Measurements from ENCODE around the gene IVNS1ABP. TPM values are rescaled to one million over a fixed set of nuclear protein-coding genes. Genes with fewer than 3 reads are reported as not detected.

IVNS1ABP gene
- total RNA-seq, 4 donors from 2014 or later = 19.8 to 51.2 (median 30.5) TPM

GRCh38 chr1:185280589-185280988, 36.5 kb downstream of the IVNS1ABP start:
- H3K4me1 ChIP-seq = peaks cover 0 to 14% (median 8%) of the 10 kb centered on the region in 4 donors
- no peak overlapping the region for H3K27ac ChIP-seq (replicated peaks in 1 of 4)
- H3K36me3 ChIP-seq = peaks cover 0 to 21% (median 6%) of the 10 kb centered on the region in 4 donors
- WGBS = 100% methylated on average over 1 of the region's 2 CpGs
- no peak overlapping the region for H3K4me3 ChIP-seq
- TF ChIP-seq POLR2A (IDR thresholded peaks at IDR 0.05; ENCODE audit: low read depth) (no peak), EP300 (IDR thresholded peaks at IDR 0.05) (no peak), POLR2AphosphoS5 (IDR thresholded peaks at IDR 0.05) (no peak)
- TF ChIP-seq, protein P1, sequence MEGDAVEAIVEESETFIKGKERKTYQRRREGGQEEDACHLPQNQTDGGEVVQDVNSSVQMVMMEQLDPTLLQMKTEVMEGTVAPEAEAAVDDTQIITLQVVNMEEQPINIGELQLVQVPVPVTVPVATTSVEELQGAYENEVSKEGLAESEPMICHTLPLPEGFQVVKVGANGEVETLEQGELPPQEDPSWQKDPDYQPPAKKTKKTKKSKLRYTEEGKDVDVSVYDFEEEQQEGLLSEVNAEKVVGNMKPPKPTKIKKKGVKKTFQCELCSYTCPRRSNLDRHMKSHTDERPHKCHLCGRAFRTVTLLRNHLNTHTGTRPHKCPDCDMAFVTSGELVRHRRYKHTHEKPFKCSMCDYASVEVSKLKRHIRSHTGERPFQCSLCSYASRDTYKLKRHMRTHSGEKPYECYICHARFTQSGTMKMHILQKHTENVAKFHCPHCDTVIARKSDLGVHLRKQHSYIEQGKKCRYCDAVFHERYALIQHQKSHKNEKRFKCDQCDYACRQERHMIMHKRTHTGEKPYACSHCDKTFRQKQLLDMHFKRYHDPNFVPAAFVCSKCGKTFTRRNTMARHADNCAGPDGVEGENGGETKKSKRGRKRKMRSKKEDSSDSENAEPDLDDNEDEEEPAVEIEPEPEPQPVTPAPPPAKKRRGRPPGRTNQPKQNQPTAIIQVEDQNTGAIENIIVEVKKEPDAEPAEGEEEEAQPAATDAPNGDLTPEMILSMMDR (IDR thresholded peaks at IDR 0.05) = no peak
- no peak for DNase-seq (ENCODE audit: extremely low spot score)
- H3K27me3 ChIP-seq = no peaks in the 10 kb centered on the region
- intact Hi-C loops (cut with DNase I) = no loop called here
- no peaks in the 10 kb centered on the region for H3K9me3 ChIP-seq

DNA sequence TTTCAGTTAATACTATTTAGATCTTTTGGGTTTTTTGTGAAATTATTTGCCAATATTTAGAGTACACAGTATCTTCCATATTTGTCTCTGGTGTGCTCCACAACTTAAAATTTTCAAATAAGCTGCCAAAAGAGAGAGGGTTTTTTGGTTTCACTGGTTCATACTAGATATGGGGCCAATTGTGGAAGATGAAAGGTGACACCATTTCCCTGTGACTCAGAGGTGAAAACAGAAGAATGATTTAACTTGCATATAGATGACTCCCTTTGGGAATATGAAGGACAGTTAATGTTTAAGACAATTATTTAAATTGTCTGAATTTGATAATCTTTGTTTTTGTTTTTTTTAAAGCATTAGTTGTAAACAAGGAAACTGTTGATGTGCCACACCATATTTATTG, 37.5 kb downstream of the IVNS1ABP start:
- intact Hi-C loops (cut with DNase I) = no loop called here
- TF ChIP-seq, protein P1 (IDR thresholded peaks at IDR 0.05) = no peak
- TF ChIP-seq POLR2AphosphoS5 (IDR thresholded peaks at IDR 0.05) = no peak
- TF ChIP-seq POLR2A (IDR thresholded peaks at IDR 0.05; ENCODE audit: low read depth) = no peak
- TF ChIP-seq EP300 (IDR thresholded peaks at IDR 0.05) = no peak

DNA sequence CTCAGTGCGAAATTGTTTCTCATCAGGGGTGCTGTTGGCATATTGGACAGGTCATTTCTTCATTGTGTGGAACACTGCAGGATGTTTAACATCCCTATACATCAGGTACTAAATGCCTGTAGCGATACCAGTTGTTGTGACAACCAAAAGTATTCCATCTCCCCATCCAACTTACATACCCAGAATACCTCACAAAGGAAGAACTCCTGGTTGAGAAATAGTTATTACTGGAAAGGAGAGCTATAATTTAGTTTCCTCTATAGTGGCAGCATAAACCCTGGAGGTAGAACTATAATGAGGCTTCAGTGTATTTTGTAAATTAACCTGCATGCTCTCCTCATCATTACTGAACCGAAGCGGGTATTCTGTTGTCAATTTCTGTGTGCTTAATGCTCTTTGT, 45.1 kb downstream of the IVNS1ABP start:
- H3K4me1 ChIP-seq = no peaks in the 10 kb centered on the region
- peaks cover 0 to 8% (median 0%) of the 10 kb centered on the region in 4 donors for H3K36me3 ChIP-seq
- DNase-seq (ENCODE audit: extremely low spot score) = no peak
- no peaks in the 10 kb centered on the region for H3K9me3 ChIP-seq
- H3K27me3 ChIP-seq = no peaks in the 10 kb centered on the region
- H3K27ac ChIP-seq (replicated peaks in 1 of 4) = no peak overlapping the region
- no peak overlapping the region for H3K4me3 ChIP-seq
- intact Hi-C loops (cut with DNase I) = no loop called here
- TF ChIP-seq EP300 (IDR thresholded peaks at IDR 0.05) = no peak
- TF ChIP-seq, protein P1 (IDR thresholded peaks at IDR 0.05) = no peak
- no peak for TF ChIP-seq POLR2AphosphoS5 (IDR thresholded peaks at IDR 0.05)
- no peak for TF ChIP-seq POLR2A (IDR thresholded peaks at IDR 0.05; ENCODE audit: low read depth)
- 87% methylated on average over 4 of the region's 4 CpGs for WGBS

More for the DNA sequence above, 37.5 kb downstream of the IVNS1ABP start:
- Histone ChIP-seq H3K27ac (replicated peaks in 1 of 4) (no peak overlapping the region), H3K27me3 (no peaks in the 10 kb centered on the region), H3K36me3 (peaks cover 0 to 21% (median 6%) of the 10 kb centered on the region in 4 donors), H3K4me3 (no peak overlapping the region), H3K9me3 (no peaks in the 10 kb centered on the region), H3K4me1 (peaks cover 0 to 9% (median 3%) of the 10 kb centered on the region in 4 donors)
- no peak for DNase-seq (ENCODE audit: extremely low spot score)

- TF ChIP-seq POLR2AphosphoS5 (IDR thresholded peaks at IDR 0.05) (no peak), POLR2A (IDR thresholded peaks at IDR 0.05; ENCODE audit: low read depth) (no peak), EP300 (IDR thresholded peaks at IDR 0.05) (no peak)
- TF ChIP-seq, protein P1 (IDR thresholded peaks at IDR 0.05) = no peak
- H3K27me3 ChIP-seq = no peaks in the 10 kb centered on the region
- intact Hi-C loops (cut with DNase I) = no loop called here
- no peak for DNase-seq (ENCODE audit: extremely low spot score)
- H3K36me3 ChIP-seq = peaks cover 0 to 8% (median 0%) of the 10 kb centered on the region in 4 donors
- no peak overlapping the region for H3K27ac ChIP-seq (replicated peaks in 1 of 4)
- no peaks in the 10 kb centered on the region for H3K9me3 ChIP-seq
- H3K4me1 ChIP-seq = no peaks in the 10 kb centered on the region
- no peak overlapping the region for H3K4me3 ChIP-seq
- 79% methylated on average over 2 of the region's 2 CpGs for WGBS
These were observed 48.7 kb downstream of the IVNS1ABP start for GRCh38 chr1:185268352-185268751.

GRCh38 chr1:185267701-185268100, 49.3 kb downstream of the IVNS1ABP start:
- Histone ChIP-seq H3K27me3 (no peaks in the 10 kb centered on the region), H3K9me3 (no peaks in the 10 kb centered on the region), H3K36me3 (peaks cover 0 to 5% (median 0%) of the 10 kb centered on the region in 4 donors), H3K4me1 (no peaks in the 10 kb centered on the region), H3K27ac (replicated peaks in 1 of 4) (no peak overlapping the region), H3K4me3 (no peak overlapping the region)
- intact Hi-C loops (cut with DNase I) = no loop called here
- DNase-seq (ENCODE audit: extremely low spot score) = no peak
- TF ChIP-seq POLR2A (IDR thresholded peaks at IDR 0.05; ENCODE audit: low read depth) = no peak
- no peak for TF ChIP-seq POLR2AphosphoS5 (IDR thresholded peaks at IDR 0.05)
- TF ChIP-seq, protein P1 (IDR thresholded peaks at IDR 0.05) = no peak
- no peak for TF ChIP-seq EP300 (IDR thresholded peaks at IDR 0.05)
